ENCODE results near the gene RPRD1B.

The RPRD1B gene

GRCh38 chr20:38055294-38055693 is 21.7 kb downstream of the RPRD1B start:
- no peak overlapping the region for H3K27ac ChIP-seq (ENCODE audit: low read length)
- H3K9me3 ChIP-seq (ENCODE audit: insufficient read depth, low read length): no peaks in the 10 kb centered on the region
- no peak overlapping the region for H2AFZ ChIP-seq (ENCODE audit: low read depth, low read length)
- peaks cover 8% of the 10 kb centered on the region; the same call in 1 of the 2 replicates for H4K20me1 ChIP-seq (ENCODE audit: insufficient read depth, low read length)
- peaks cover 50% of the 10 kb centered on the region for H3K79me2 ChIP-seq (ENCODE audit: low read length)
- TF ChIP-seq EZH2phosphoT487 (IDR thresholded peaks at IDR 0.05; ENCODE audit: low read depth): no peak
- TF ChIP-seq, protein P1, sequence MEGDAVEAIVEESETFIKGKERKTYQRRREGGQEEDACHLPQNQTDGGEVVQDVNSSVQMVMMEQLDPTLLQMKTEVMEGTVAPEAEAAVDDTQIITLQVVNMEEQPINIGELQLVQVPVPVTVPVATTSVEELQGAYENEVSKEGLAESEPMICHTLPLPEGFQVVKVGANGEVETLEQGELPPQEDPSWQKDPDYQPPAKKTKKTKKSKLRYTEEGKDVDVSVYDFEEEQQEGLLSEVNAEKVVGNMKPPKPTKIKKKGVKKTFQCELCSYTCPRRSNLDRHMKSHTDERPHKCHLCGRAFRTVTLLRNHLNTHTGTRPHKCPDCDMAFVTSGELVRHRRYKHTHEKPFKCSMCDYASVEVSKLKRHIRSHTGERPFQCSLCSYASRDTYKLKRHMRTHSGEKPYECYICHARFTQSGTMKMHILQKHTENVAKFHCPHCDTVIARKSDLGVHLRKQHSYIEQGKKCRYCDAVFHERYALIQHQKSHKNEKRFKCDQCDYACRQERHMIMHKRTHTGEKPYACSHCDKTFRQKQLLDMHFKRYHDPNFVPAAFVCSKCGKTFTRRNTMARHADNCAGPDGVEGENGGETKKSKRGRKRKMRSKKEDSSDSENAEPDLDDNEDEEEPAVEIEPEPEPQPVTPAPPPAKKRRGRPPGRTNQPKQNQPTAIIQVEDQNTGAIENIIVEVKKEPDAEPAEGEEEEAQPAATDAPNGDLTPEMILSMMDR (IDR thresholded peaks at IDR 0.05; ENCODE audit: low read depth, low read length): no peak
- no peak overlapping the region for H3K4me3 ChIP-seq (ENCODE audit: low read length)
- H3K4me2 ChIP-seq (ENCODE audit: low read length): peak overlapping the region; percentile 12
- H3K4me1 ChIP-seq (ENCODE audit: low read length): peaks cover 37% of the 10 kb centered on the region
- no peaks in the 10 kb centered on the region for H3K27me3 ChIP-seq (ENCODE audit: low read depth, low read length)
- peaks cover 42% of the 10 kb centered on the region for H3K36me3 ChIP-seq (replicated peaks; ENCODE audit: low read depth, low read length)
- no peak overlapping the region for H3K9ac ChIP-seq (ENCODE audit: low read length)

DNA sequence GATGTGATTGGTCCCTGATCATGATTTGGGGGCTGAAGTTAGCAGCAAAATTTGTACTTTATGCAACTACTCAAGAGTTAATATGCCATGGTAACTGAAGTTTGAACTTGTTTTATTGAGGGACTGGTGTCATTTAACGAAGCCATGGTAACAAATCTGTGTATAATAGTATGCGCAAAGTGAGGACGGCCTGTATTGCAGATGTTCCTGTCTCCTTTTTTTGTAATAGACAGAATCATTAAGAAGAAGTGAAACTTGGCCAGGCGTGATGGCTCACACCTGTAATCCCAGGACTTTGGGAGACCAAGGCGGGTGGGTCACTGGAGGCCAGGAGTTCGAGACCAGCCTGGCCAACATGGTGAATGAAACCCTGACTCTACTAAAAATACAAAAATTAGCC is 22.3 kb downstream of the RPRD1B start:
- peaks cover 6% of the 10 kb centered on the region; the same call in 1 of the 2 replicates for H4K20me1 ChIP-seq (ENCODE audit: insufficient read depth, low read length)
- H3K4me1 ChIP-seq (ENCODE audit: low read length): peaks cover 42% of the 10 kb centered on the region
- H3K27ac ChIP-seq (ENCODE audit: low read length): no peak overlapping the region
- TF ChIP-seq EZH2phosphoT487 (IDR thresholded peaks at IDR 0.05; ENCODE audit: low read depth): no peak
- H2AFZ ChIP-seq (ENCODE audit: low read depth, low read length): no peak overlapping the region
- H3K9ac ChIP-seq (ENCODE audit: low read length): no peak overlapping the region
- H3K27me3 ChIP-seq (ENCODE audit: low read depth, low read length): no peaks in the 10 kb centered on the region
- no peaks in the 10 kb centered on the region for H3K9me3 ChIP-seq (ENCODE audit: insufficient read depth, low read length)
- peaks cover 42% of the 10 kb centered on the region for H3K36me3 ChIP-seq (replicated peaks; ENCODE audit: low read depth, low read length)
- peaks cover 45% of the 10 kb centered on the region for H3K79me2 ChIP-seq (ENCODE audit: low read length)
- peak overlapping the region; percentile 12 for H3K4me2 ChIP-seq (ENCODE audit: low read length)
- H3K4me3 ChIP-seq (ENCODE audit: low read length): no peak overlapping the region

DNA sequence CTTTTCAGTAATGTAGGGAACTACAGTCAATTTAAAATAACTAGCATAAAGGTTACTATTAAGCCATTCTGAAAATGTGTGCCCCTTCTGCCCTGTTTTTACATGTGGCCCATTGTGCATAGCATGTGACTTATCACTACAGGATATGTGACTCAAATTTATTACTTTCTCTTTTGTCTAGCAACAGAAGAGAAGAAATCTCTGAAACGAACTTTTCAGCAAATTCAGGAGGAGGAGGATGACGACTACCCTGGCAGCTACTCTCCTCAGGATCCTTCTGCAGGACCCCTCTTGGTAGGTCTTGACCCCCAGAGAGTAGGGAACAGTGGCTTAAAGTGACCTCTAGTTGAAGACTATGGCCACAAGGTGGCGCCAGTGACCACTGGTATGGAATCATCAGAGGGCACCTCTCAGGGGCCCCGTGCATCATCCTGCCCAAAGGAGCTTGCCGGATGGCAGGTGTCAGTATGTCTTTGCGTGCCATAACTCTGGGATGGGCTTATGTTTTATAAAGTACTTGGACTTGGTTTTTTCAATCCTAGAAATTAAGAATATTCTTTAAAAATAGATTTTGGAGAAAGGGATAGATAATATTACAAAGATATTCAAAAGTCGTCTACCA is 23.9 kb downstream of the RPRD1B start:
- H3K36me3 ChIP-seq (replicated peaks; ENCODE audit: low read depth, low read length): peaks cover 50% of the 10 kb centered on the region
- H3K4me1 ChIP-seq (ENCODE audit: low read length): peaks cover 58% of the 10 kb centered on the region
- TF ChIP-seq, protein P1 (IDR thresholded peaks at IDR 0.05; ENCODE audit: low read depth, low read length): peak; percentile 100
- TF ChIP-seq EZH2phosphoT487 (IDR thresholded peaks at IDR 0.05; ENCODE audit: low read depth): no peak
- peaks cover 44% of the 10 kb centered on the region for H3K79me2 ChIP-seq (ENCODE audit: low read length)
- H3K27me3 ChIP-seq (ENCODE audit: low read depth, low read length): no peaks in the 10 kb centered on the region
- no peaks in the 10 kb centered on the region for H3K9me3 ChIP-seq (ENCODE audit: insufficient read depth, low read length)
- H3K4me2 ChIP-seq (ENCODE audit: low read length): peak overlapping the region; percentile 59
- H2AFZ ChIP-seq (ENCODE audit: low read depth, low read length): no peak overlapping the region
- H3K4me3 ChIP-seq (ENCODE audit: low read length): peak overlapping the region; percentile 24
- H4K20me1 ChIP-seq (ENCODE audit: insufficient read depth, low read length): peaks cover 6% of the 10 kb centered on the region; the same call in 1 of the 2 replicates
- H3K27ac ChIP-seq (ENCODE audit: low read length): peak overlapping the region; percentile 32
- peak overlapping the region; percentile 29; the same call in 1 of the 2 replicates for H3K9ac ChIP-seq (ENCODE audit: low read length)

- Histone ChIP-seq H3K36me3 (replicated peaks; ENCODE audit: low read depth, low read length) (peaks cover 62% of the 10 kb centered on the region), H3K9me3 (ENCODE audit: insufficient read depth, low read length) (no peaks in the 10 kb centered on the region), H3K4me3 (ENCODE audit: low read length) (no peak overlapping the region), H3K4me2 (ENCODE audit: low read length) (no peak overlapping the region), H4K20me1 (ENCODE audit: insufficient read depth, low read length) (0 out of 2 replicates have a peak, but pooled peaks cover 3% of the 10 kb centered on the region), H2AFZ (ENCODE audit: low read depth, low read length) (no peak overlapping the region), H3K27me3 (ENCODE audit: low read depth, low read length) (no peaks in the 10 kb centered on the region), H3K4me1 (ENCODE audit: low read length) (peaks cover 79% of the 10 kb centered on the region), H3K79me2 (ENCODE audit: low read length) (peaks cover 30% of the 10 kb centered on the region), H3K27ac (ENCODE audit: low read length) (0 out of 2 replicates have a peak overlapping the region, but pooled peaks have one; percentile 84), H3K9ac (ENCODE audit: low read length) (no peak overlapping the region)
- TF ChIP-seq EZH2phosphoT487 (IDR thresholded peaks at IDR 0.05; ENCODE audit: low read depth): no peak
- TF ChIP-seq, protein P1 (IDR thresholded peaks at IDR 0.05; ENCODE audit: low read depth, low read length): no peak
Measured at GRCh38 chr20:38059832-38060231, 26.3 kb downstream of the RPRD1B start.

All from OCI-LY3 (cell line).